HG03571 (cell line): Measurements from ENCODE around the gene MEF2B.
"Not testable (repeated sequence)": the region's sequence is repeated elsewhere in the genome, so short reads cannot be mapped to it uniquely, and the experiment has no call there.

ENCODE experiments used
- ATAC-seq: cut with Tn5 transposase; IDR thresholded peaks from one replicate; pipeline ENCODE4 v1.9.1; 2021; ENCODE audit not compliant: unreplicated experiment

MEF2B gene

GRCh38 chr19:19102566-19102965 is 67.5 kb downstream of the MEF2B start:
- ATAC-seq = not testable (repeated sequence)

GRCh38 chr19:19101540-19101939 is 68.5 kb downstream of the MEF2B start:
- ATAC-seq = no peak

- ATAC-seq = no peak
These were observed 71.1 kb downstream of the MEF2B start for GRCh38 chr19:19098703-19099632.

GRCh38 chr19:19098084-19098702 is 71.9 kb downstream of the MEF2B start:
- no peak for ATAC-seq

GRCh38 chr19:19096641-19097627 is 73.1 kb downstream of the MEF2B start:
- no peak for ATAC-seq

- no peak for ATAC-seq
These were observed 74.4 kb downstream of the MEF2B start for GRCh38 chr19:19095691-19096090.
